Measurements from ENCODE around the gene SLC24A4. TPM values are rescaled to one million over a fixed set of nuclear protein-coding genes. Genes with fewer than 3 reads are reported as not detected.

The SLC24A4 gene
- total RNA-seq, 1 donor from 2014 or later: 0.41 TPM

DNA sequence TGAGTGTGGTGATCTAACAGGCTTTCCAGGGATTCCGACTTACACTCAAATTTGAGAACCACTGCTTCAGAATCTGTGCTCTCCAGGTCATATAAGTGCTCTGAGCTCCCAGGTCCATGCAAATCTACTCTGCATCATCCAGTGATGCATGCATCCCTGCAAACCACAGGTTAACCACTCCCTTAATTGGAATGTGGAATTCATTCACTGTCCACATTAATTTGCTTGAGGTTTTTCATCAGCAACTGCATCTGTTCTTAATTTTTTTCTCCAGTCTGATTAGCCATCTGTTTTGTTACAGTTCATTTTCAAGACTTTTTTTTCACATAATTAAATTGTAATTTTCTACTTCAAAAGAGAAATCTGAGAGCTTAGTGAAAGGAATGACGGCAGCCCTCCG lies 147.2 kb downstream of the SLC24A4 start:
- FAIRE-seq (no peak), DNase-seq (ENCODE audit: low spot score in 2 of 2) (no peak)

DNA sequence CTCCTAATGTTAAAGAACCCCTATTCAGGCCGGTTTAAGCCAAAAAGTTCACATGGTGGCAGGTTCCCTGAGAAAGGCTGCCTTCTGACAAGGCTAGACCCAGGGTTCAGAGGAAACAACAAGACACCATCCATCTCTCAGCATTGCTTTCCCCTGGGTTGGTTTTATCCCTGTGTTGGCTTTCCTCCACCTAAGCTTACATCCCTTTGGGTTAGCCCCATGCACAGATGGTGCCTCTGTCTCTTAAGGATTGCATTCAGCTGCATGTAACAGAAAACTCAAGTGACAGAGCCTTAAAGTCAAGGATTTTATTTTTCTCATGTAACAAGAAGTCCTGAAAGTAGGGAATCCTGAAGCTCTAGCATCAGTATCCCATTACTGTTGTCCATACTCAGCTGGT lies 147.8 kb downstream of the SLC24A4 start:
- FAIRE-seq (no peak), DNase-seq (ENCODE audit: low spot score in 2 of 2) (no peak)

DNA sequence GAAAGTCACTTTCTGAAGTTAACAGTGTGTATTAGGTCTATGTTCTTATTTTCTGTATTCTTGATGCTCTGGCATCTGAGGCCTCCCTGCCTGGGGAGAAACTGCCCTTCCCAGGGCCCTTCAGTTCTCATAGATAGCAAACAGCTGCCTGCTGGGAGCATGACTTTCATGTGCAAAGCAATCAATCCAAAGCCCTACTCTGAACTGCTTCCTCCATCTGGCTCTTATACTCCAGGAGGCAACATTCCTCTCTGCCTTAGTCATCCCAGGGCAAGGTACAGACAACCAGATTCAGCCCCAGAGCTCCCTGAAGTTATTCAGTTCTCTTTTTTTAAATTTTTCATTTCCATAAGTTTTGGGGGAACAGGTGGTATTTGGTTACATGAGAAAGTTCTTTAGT lies 149.0 kb downstream of the SLC24A4 start:
- FAIRE-seq (no peak), DNase-seq (ENCODE audit: low spot score in 2 of 2) (no peak)

DNA sequence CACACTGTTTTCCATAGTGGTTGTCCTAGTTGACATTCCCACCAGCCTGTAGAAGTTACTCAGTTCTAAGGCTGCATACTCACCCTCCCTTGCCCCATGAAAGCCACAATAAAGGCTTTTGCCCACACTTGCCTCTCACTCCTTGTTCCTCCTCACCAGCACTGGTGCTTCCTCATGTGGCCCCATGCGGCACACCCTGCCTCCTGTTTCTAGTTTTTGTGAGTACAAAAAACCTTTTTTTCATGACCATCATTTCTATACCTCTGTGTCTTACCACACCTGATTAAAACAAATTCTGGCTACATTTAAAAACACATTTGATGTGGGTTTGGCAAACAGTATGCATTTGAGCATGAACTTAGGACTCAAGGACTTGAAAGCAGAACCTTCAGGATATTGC lies 149.9 kb downstream of the SLC24A4 start:
- FAIRE-seq (no peak), DNase-seq (ENCODE audit: low spot score in 2 of 2) (no peak)

DNA sequence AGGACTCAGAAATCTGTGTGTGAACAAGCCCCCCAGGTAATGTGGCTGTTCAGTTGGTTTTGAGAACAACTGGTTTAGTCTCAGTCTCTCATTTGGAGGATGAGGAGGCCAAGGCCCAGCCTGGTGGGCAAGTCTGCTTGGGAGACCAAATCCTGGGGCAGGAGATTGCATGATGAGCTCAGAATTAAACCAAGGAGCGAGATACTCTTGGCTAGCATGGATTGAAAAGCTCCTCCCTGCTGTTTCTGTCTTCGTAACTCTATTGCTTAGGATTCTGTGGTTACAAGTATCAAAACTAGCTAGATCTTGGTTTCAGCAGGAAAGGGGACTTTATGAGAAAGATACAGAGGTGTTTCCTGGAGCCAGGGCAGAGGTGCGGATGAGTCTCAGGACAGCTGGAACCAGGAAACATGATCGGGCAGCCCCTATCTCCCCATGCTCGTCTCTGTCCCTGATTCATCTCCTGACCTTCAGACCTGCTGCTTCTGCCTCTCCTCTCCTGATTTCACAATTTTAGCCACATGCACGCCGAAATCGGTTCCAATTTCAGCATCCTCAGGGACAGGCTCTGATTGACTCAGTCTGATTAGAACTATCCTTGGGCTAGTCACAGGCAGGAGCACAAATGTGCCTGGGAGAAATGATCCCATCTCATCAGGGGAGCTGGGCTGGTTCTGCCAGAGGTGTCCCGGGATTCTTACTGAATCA lies 150.4 kb downstream of the SLC24A4 start:
- no peak for FAIRE-seq
- no peak for DNase-seq (ENCODE audit: low spot score in 2 of 2)

DNA sequence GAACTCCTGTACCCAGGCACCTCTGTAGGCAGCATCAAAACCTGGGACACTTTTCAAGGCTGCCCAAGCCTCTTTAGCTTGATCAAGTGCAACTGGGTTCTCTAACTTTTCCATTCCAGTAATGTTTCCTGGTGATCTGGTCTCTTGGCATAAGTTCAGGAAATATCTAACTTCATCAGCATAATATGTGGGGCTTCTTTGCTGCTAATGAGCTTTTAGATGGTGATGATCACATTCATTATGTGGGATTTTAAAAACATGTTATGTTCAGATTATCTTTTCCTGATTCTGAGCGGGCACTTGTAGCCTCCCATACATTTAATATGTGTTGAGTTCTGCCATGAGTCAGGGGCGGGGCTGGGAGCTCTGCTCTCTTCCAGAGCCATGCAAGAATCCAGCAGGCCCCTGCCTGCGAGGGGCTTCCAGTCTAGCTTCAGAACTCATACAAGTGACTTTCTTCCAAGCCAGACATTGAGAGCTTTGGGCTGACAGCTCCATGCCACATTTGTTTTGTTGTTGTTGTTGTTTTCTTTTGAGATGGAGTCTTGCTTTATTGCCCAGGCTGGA lies 151.1 kb downstream of the SLC24A4 start:
- FAIRE-seq: no peak
- DNase-seq (ENCODE audit: low spot score in 2 of 2): no peak

DNA sequence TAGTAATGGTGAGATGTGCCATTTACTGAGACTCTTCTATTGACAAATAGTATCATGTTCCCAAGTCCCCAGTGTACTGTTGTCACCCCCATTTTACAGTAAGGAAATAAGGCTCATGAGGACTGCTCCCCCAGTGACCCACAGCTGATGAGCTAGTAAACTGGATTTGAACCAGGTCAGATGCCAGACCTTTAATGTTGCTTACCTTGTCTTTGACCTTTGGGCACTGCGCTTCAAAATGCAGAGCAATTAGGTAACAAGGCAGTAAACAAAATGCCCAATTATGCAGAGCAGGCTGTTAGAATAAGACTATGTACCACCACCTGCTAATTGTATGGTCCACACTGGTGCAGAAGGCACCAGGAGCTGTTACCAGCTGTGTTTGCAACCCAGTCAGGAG lies 152.1 kb downstream of the SLC24A4 start:
- FAIRE-seq (no peak), DNase-seq (ENCODE audit: low spot score in 2 of 2) (no peak)

DNA sequence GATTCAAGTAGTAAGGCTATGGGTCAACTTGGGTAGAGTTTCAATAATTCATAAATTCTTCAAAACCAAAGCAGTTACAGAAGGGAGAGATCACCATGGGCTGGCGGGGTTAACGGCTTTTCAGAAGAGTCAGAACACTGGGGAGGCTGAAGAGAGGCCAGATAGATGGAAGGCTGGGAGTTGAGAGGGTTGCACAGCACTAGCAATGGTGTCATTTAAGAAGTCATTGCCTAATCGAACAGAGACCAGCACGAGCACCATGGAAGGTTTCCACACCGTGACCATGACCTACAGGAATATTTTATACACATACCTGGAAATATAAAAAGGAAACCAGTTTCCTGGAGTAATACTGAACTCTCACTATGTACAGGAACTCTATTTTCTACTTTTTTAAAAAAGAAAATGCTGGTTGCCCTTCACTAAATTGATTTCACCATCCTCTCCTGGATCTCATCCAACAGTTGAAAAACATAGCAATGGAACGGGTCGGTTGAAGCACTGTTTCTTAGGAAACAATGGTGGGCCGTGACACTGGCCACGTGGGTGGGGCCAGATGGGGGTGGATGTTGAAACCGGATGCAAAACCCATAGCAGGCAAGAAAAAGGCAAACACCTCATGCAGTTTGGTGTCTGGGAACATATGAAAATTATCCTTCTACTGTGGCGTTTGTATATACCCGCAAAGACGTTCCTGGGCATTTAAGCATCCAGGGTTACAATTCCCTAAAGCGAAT lies 152.7 kb downstream of the SLC24A4 start:
- FAIRE-seq (no peak), DNase-seq (ENCODE audit: low spot score in 2 of 2) (no peak)

DNA sequence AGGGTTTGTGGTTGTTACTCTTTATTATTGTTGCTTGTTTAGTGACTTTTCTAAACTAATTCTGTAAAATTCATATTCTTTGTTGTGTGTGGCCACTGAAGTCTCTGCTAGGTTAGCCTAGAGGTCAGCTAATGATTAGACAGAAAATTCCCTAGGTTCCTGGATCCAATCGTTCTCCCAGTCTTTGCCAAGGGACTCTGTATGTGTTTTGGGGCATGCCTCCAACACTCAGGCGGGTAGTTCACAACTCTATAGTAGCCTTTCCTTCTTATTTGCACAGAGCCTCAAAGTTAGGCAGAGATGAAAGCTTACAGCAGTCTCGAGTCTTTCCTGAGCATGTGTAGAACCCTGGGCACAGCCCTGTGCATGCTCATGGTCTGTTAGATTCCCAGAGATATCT lies 157.9 kb downstream of the SLC24A4 start:
- DNase-seq (ENCODE audit: low spot score in 2 of 2) (no peak), FAIRE-seq (no peak)

DNA sequence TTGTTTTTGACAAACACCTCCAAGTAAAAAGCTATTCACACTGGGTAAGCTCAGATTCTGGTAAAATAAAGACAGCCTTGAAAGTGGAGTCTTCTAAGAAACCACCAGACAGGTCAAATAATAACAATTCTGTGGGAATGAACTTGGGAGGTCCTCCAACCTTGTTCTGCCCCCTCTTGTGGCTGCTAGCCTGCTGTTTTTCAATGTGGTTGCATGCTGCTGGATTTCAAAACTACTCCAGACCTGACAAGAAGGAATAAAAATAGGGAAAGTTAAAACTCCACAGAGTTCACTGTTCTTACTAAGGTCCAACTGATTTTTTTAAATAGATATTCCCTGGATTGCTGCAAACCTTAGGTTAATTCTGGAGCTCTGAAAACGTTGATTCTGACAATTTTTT lies 158.4 kb downstream of the SLC24A4 start:
- DNase-seq (ENCODE audit: low spot score in 2 of 2) (no peak), FAIRE-seq (no peak)

DNA sequence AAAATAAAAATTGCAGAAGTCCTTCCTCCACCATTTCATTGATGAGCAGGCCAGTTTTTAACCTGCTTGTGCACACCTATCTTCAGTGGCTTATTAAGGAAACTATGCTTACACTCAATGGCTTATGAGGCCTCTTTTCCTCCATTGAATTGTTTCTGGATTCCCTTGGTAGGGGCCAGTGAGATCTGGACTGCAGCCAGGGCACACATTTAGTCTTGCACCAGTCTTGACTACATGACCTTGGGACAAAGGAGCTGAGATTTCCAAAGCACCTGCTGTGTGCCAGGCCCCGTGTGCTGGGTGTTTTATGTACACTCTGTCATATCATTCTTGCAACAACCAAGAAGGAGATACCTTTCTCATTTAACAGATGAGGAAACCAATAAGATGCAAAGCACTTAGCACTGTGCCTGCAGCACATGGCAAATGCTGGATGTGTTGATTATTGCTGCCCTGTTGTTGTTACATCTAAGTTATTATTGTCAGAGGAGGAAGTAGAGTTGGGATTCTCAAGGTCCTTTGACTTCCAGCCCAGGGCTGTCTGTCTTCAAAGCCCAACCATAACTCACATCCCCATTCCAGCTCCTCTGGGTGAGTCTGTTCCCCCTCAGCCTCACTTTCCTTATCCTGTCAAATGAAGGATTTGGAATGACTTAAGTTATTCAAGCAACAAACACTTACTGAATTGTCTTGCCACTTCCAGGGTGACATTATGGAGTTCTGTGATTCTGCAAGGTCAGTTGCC lies 159.0 kb downstream of the SLC24A4 start:
- DNase-seq (ENCODE audit: low spot score in 2 of 2): no peak
- FAIRE-seq: no peak

DNA sequence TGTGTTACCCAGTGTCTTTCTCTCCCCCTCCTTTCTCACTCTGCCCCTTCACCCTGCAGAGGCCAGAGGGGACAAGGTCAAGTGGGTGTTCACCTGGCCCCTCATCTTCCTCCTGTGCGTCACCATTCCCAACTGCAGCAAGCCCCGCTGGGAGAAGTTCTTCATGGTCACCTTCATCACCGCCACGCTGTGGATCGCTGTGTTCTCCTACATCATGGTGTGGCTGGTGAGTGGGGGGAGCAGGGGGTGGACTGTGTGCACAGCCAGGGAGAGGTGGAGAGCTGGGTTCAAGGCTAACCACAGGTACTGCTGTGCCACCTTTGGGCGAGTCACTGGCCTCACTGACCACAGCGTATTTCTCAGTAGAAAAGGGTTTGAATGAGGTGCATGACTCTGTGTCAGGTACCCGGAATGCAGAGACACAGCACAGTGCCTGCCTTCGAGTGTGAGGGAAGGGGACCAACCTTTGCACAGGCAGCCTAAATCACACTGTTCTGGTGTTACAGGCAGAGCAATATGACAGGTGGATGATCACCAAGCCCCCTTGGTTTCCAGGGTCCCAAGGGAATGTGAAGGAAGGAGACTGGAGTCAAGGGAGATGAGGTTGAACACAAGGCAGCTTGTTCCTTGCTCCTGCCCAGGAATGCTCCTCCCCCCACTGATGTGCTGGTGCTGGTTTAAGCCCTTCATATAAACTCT lies 159.8 kb downstream of the SLC24A4 start:
- no peak for DNase-seq (ENCODE audit: low spot score in 2 of 2)
- FAIRE-seq: no peak

DNA sequence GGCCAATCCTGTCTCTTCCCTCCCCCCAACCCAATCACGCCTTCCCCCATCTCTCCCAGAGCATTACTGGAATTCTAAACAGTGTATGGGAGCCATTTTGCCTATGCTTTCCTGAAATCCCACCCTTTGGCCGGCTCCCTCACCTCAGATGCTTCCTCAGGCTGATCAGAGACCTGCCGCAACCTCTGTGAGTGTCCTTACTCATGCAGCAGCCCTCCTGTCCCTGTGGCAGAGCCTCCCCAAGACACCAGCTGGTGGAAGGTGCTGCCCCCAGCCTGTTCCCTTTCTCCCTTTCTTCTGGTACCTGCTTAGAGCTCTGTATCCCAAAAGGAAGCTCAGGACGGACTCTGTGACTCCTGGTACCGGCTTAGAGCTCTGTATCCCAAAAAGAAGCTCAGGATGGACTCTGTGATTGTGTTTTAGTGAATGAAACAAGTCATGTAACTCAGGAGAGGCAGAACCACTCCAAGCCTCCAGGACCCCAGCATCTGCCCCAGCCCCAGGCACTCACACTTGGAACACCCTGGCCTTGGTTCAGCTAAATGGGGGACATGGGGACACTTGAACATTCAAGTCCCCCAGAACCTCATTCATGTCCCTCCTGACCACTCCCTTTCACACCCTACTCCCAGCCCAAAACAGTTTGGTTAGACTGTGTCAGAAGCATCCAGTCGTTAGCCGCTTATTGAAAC lies 161.3 kb downstream of the SLC24A4 start:
- DNase-seq (ENCODE audit: low spot score in 2 of 2) (no peak), FAIRE-seq (no peak)

DNA sequence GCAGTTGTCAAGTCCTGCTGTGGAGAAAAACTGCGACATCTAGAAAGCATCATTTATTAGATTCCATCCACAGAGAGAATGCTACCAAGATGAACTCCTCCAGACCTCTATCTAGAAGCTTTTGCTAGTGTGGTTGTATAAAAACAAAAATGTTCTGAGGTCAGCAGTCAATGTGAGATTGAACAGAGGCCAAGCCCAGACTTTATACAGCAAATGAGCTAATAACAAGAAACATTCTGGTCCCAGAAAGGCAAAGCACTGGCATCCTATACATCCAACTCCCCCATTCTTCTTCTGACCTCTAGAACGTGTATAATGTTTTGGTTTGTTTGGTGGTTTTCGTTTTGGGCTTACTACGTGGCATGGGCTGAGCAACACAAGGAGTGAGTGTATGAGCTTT lies 163.9 kb downstream of the SLC24A4 start:
- DNase-seq (ENCODE audit: low spot score in 2 of 2) (no peak), FAIRE-seq (no peak)

DNA sequence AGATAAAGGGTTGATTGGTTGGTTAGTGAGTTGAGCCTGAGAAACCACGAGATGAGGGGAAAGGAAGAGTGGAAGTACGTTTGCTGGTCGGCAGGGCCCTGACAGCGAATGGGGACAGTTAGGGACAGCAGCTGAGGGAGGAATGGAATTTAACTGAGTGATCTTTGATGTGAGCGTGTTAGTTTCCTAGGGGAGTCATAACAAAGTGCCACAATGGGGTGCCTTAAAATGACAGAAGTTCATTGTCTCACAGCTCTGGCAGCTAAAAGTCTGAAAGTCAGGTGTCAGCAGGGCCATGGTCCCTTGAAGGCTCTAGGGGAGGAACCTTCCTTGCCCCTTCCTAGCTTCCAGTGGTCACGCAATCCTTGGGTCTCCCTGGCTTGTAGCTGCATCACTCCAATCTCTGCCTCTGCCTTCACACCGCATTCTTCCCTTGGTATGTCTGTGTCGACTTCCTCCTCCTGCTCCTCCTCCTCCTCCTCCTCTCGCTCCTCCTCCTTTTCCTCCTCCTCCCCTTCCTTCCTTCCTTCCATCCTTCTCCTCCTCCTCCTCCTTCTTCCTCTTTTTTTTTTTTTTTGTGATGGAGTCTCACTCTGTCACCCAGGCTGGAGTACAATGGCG lies 164.7 kb downstream of the SLC24A4 start:
- no peak for DNase-seq (ENCODE audit: low spot score in 2 of 2)
- no peak for FAIRE-seq

DNA sequence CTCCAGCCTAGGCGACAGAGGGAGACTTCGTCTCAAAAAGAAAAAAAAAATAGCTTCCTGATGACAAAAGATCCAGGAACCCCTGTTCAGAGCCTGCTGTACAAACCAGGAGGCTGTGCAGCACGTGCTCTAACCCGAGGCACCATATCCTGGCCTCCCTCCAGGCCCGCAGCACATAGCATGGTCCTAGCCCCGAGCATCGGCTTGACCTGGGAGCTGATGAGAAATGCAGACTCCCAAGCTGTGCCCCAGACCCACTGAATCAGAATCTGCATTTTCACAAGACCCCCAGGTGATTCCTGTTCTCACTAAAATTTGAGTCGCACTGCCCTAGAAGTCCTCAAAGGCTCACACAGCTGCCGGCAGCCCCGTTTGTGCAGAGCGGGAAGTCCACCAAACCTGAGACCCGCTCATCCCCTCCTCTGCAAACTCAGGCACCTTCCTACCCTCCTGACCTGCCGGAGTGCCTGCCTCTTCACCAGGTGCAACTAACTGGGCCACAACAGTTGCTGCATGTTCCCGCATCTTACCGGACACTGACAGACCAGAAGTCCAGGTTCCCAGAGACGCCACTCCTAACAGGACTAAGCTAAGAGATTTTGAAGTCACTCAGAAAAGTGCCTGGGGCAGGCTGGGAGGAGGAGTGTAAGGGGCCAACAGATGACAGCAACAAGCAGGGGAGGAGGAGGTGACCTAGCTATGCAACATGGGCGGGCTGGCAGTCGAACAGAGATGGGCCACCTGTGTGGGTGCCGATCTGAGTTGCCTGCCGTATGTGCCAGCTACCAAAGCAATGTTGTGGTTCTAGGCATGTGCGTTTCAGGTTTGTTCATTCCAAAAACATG lies 166.7 kb downstream of the SLC24A4 start:
- FAIRE-seq: no peak
- DNase-seq (ENCODE audit: low spot score in 2 of 2): no peak

DNA sequence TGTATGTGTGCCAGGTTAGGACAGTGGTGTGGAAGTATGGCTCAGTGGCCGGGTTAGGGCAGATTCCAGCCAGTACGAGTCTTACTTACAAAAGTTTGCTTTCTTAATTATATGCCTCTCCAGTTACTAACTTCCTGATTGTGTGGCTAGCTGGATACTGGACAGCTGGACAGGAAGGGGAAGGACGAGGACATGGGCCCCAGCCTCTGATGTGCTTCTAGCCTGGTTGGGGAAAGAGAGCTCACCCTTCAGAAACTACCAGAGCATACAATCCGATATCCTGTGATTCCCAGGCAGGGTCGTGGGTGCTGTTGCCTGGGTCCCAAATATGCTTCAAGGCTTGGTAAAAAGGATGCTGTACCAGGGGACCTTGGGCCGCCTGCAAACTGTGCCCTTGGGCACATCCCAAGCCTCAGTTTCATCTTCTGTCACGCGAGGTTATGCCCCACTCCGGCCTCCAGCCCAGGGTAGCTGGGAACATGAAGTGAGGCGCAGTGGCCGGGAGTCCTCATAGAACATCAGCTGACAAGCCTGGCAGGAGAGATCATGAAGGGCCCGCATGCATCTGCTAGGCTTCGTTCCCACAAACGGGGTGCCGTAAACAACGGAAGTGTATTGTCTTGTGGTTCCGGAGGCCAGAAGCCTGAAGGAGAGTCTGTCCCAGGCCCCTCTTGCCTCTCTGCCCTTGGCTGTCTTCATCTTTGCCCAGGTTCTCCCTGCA lies 167.4 kb downstream of the SLC24A4 start:
- FAIRE-seq (no peak), DNase-seq (ENCODE audit: low spot score in 2 of 2) (no peak)

DNA sequence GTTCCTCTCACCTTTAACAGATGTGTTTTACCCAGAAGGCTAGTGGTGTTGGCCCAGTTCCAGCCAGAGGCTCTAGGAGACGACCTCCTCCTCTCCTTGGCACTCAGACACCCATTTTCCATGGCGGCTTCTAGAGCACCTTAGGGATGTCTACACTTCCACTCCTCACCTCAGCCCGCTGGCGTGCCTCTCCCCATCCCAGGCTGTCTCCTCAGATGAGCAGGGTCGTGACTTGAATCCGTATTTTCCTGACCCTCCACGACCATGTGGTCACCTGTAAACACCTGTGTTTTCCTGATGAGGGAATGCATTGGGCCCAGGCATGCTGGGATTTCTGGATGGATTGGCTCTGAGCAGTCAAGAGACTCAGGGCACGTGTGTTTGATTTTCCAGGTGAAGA lies 168.8 kb downstream of the SLC24A4 start:
- DNase-seq (ENCODE audit: low spot score in 2 of 2): no peak
- no peak for FAIRE-seq
